HAP-1 (cell line): ENCODE results near the gene RSPO4.

Experiments used
- DNase-seq, 2 experiments: peaks; one replicate each; pipeline ENCODE4 v3.0.0-alpha.2; 2016 to 2020; ENCODE audit warnings: low spot score in 2 of 2
- H3K27me3 ChIP-seq: fragments of 250-450 bp; sonication (Bioruptor Pico); 2 replicates; pipeline ENCODE4 v1.5.1; 2020; ENCODE audit warnings: low read depth, mild to moderate bottlenecking, moderate library complexity
- H3K36me3 ChIP-seq: fragments of 250-450 bp; sonication (Bioruptor Pico); replicated peaks from 2 replicates; pipeline ENCODE4 v1.5.1; 2020; ENCODE audit warnings: mild to moderate bottlenecking
- H3K4me1 ChIP-seq: fragments of 250-450 bp; sonication (Bioruptor Pico); 2 replicates; pipeline ENCODE4 v1.5.1; 2020; ENCODE audit warnings: mild to moderate bottlenecking
- H3K4me3 ChIP-seq: fragments of 250-450 bp; sonication (Bioruptor Pico); 2 replicates; pipeline ENCODE4 v1.5.1; 2020; ENCODE audit warnings: mild to moderate bottlenecking, moderate library complexity
- H3K9me3 ChIP-seq: fragments of 250-450 bp; sonication (Bioruptor Pico); 2 replicates; pipeline ENCODE4 v1.5.1; 2020; ENCODE audit warnings: mild to moderate bottlenecking, moderate library complexity
- in situ Hi-C: fragments of 300-500 bp; cut with MboI; formaldehyde crosslinking; loops from 3 replicates; pipeline ENCODE4 v1.14.3; 2020; ENCODE audit warnings: low sequenced_read_pairs, inconsistent platforms, mixed read lengths

Gene RSPO4

DNA sequence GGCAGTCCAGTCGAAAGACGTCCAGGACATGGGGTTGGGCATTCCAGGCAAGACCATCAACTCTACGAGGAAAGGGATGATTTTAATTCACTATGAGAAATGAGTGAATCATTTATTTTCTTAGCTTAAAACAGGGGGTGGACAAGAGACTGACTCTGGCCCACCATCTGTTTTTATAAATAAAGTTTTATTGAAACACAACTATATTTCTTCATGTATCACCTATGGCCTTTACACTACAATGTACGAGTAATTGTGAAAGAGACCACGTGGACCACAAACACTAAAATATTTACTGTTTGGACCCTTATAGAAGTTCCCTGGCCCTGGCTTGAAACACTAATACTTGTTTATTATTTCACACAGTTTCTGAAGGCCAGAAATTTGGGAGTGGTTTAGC is 15.6 kb upstream of the RSPO4 start:
- Histone ChIP-seq H3K27me3 (no peaks in the 10 kb centered on the region), H3K9me3 (no peaks in the 10 kb centered on the region), H3K36me3 (no peaks in the 10 kb centered on the region), H3K4me3 (no peak overlapping the region), H3K4me1 (no peaks in the 10 kb centered on the region)
- DNase-seq: no peak
- in situ Hi-C loops: no loop called here

GRCh38 chr20:1015181-1015580 is 13.1 kb upstream of the RSPO4 start:
- H3K9me3 ChIP-seq: no peaks in the 10 kb centered on the region
- in situ Hi-C loops: no loop called here
- H3K4me3 ChIP-seq: no peak overlapping the region
- no peaks in the 10 kb centered on the region for H3K27me3 ChIP-seq
- DNase-seq: no peak
- no peaks in the 10 kb centered on the region for H3K36me3 ChIP-seq
- no peaks in the 10 kb centered on the region for H3K4me1 ChIP-seq

- H3K27me3 ChIP-seq: no peaks in the 10 kb centered on the region
- H3K4me3 ChIP-seq: no peak overlapping the region
- no peaks in the 10 kb centered on the region for H3K4me1 ChIP-seq
- H3K9me3 ChIP-seq: no peaks in the 10 kb centered on the region
- no peak for DNase-seq
- H3K36me3 ChIP-seq: no peaks in the 10 kb centered on the region
- in situ Hi-C loops: no loop called here
Observed at GRCh38 chr20:1014471-1014870, 12.4 kb upstream of the RSPO4 start.

- H3K9me3 ChIP-seq: no peaks in the 10 kb centered on the region
- no peak for DNase-seq
- H3K4me3 ChIP-seq: no peak overlapping the region
- no peaks in the 10 kb centered on the region for H3K27me3 ChIP-seq
- H3K36me3 ChIP-seq: no peaks in the 10 kb centered on the region
- no peaks in the 10 kb centered on the region for H3K4me1 ChIP-seq
- in situ Hi-C loops: no loop called here
Observed at GRCh38 chr20:1013566-1014340, 11.6 kb upstream of the RSPO4 start.

DNA sequence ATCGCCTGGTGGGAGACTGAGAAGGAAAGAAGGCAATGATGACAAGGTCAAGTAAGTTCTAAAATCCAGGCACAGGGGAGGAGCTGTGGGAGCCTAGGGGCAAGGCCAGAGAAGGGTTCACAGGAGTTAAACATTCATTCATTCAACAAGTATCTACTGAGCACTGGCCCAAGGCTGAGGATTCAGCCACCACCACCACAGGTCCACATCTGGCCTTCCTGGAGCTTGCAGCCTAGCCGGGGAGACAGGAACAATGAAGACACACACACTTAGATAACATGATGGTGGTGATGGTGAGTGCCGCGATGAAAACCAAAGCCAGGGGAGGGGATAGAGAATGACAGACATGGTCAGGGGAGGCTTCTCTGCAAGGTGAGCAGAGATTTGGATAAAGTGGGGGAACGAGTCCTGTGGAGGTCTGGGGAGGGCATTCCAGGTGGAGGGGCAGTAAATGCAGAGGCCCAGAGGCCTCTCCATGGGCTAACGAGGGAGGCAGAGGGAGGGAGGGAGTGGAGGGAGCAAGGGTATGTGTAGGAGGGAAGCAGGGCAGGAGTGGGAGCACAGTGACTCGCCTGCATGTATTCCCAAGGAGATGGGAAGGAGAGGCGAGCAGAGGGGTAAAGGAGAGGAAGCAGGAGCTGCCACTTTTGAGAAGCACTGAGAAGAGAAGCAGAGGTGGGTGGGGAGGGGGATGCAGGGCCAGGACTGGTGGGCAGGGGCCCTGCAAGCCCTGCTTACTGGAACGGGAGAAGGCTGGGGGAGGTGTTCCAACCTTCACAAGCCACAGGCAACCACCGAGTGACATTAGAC is 10.5 kb upstream of the RSPO4 start:
- in situ Hi-C loops: no loop called here
- Histone ChIP-seq H3K4me1 (no peaks in the 10 kb centered on the region), H3K36me3 (no peaks in the 10 kb centered on the region), H3K4me3 (no peak overlapping the region), H3K27me3 (peaks cover 2% of the 10 kb centered on the region; the same call in 1 of the 2 replicates), H3K9me3 (no peaks in the 10 kb centered on the region)
- no peak for DNase-seq

DNA sequence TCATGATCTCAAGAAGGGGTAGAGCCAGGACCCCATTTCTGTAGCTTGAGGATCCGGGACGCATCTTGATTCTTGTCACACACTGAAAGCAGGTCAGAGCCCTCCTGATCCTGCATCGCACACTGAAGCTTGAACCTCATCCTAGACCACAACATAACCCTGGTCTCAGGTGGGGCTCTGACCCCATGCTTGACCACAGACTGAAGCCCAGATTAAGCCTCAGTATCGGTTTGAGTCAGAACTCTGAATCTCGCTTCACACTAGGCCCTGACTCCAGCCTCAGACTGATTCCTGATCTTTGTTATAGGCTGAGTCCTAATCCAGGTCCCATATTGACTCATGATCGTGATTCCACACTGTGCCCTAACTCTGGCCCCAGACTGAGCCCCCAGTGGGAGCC is 8.5 kb upstream of the RSPO4 start:
- in situ Hi-C loops: no loop called here
- H3K27me3 ChIP-seq: peaks cover 2% of the 10 kb centered on the region; the same call in 1 of the 2 replicates
- no peaks in the 10 kb centered on the region for H3K9me3 ChIP-seq
- no peak for DNase-seq
- H3K36me3 ChIP-seq: no peaks in the 10 kb centered on the region
- no peaks in the 10 kb centered on the region for H3K4me1 ChIP-seq
- H3K4me3 ChIP-seq: no peak overlapping the region

DNA sequence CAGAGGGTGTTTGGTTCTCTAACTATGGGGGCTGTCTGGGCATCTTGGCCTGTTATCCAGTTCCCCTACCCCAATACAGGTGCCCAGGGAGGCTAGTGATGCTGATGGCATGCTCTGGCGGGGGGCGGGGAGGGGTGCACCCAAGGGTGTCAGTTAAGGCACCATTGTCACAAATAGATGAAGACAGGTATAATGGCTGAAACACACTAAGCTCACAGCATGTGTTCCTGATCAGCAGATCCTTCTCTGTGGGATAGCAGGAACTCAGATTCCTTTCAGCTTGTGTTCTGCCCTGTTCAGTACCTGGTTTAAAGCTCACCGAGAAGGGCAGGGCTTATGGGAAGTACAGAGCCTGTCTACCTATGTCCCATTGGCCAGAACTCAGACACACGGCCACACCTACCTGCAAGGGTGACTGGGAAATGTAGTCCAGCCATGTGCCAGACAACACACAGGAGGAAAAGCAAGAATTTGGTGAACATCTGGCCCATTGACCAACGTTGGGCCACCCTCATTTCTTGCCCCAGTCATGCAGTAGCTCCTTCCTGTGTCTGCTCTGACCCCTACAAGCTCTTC is 3.4 kb upstream of the RSPO4 start:
- in situ Hi-C loops: no loop called here
- peak; percentile 26 to 43 for DNase-seq
- no peaks in the 10 kb centered on the region for H3K4me1 ChIP-seq
- H3K36me3 ChIP-seq: no peaks in the 10 kb centered on the region
- no peaks in the 10 kb centered on the region for H3K9me3 ChIP-seq
- H3K27me3 ChIP-seq: peaks cover 19% of the 10 kb centered on the region
- H3K4me3 ChIP-seq: no peak overlapping the region

GRCh38 chr20:1003920-1004697 is 2.0 kb upstream of the RSPO4 start:
- Histone ChIP-seq H3K27me3 (peaks cover 24% of the 10 kb centered on the region), H3K4me3 (no peak overlapping the region), H3K4me1 (no peaks in the 10 kb centered on the region), H3K36me3 (no peaks in the 10 kb centered on the region), H3K9me3 (no peaks in the 10 kb centered on the region)
- in situ Hi-C loops: no loop called here
- DNase-seq: no peak

- Histone ChIP-seq H3K4me1 (no peaks in the 10 kb centered on the region), H3K9me3 (no peaks in the 10 kb centered on the region), H3K4me3 (no peak overlapping the region), H3K36me3 (no peaks in the 10 kb centered on the region), H3K27me3 (peaks cover 24% of the 10 kb centered on the region)
- in situ Hi-C loops: no loop called here
- DNase-seq: no peak
Observed at GRCh38 chr20:1002682-1003561, 811 bp upstream of the RSPO4 start.

DNA sequence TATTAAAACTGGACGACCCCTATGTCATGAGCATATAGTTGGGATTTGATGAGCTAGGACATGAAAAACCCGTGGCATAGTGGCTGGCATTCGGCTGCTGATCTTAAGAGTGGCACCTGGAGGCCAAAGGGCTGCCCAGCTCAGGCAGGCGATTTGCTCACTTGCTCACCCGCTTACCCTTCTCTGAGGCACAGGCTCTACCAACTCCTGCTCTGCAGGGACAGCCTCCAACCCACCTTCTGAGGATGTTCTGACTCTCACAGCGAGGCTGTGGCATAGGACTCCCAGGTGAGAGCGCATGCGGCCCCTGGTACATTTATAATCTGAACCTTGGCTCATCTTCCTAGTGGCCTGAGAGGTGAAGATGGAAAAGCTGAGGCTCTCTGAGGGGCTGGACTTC is 995 bp downstream of the RSPO4 start:
- in situ Hi-C loops: no loop called here
- no peak for DNase-seq
- H3K4me3 ChIP-seq: no peak overlapping the region

DNA sequence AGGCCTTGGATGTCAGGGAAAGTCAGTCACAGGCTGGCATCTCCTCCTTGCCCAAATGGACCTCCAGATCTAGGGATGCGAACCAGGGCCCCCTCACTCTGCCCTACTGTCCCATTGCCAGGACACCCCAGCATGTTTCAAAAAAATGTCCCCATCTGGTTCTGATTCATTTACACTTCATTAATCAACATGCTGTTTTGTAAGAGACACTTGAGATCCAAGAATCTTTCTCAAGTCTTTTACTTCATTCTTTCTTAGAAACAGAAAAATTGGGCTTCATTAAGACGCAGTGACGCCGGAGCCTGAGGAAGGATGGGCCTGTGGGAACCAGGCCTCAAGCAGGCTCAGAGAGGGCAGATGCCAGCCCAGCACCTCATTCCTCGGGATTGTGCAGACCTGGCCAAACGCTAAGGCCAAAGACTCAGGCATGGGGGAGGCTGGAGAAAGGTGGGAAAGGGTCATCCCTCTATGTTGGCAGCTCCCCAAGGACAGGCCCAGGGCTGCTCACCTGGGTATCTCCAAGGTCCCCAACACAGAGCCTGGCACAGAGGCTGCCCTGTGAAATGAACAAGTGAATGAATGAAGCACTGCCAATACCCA is 3.8 kb downstream of the RSPO4 start:
- in situ Hi-C loops: no loop called here
- no peaks in the 10 kb centered on the region for H3K36me3 ChIP-seq
- DNase-seq: no peak
- H3K27me3 ChIP-seq: peaks cover 24% of the 10 kb centered on the region
- no peak overlapping the region for H3K4me3 ChIP-seq
- no peaks in the 10 kb centered on the region for H3K9me3 ChIP-seq
- no peaks in the 10 kb centered on the region for H3K4me1 ChIP-seq

More for the DNA sequence above, 995 bp downstream of the RSPO4 start:
- H3K4me1 ChIP-seq: no peaks in the 10 kb centered on the region
- peaks cover 22% of the 10 kb centered on the region for H3K27me3 ChIP-seq
- no peaks in the 10 kb centered on the region for H3K36me3 ChIP-seq
- H3K9me3 ChIP-seq: no peaks in the 10 kb centered on the region

- Histone ChIP-seq H3K27me3 (peaks cover 16% of the 10 kb centered on the region), H3K36me3 (no peaks in the 10 kb centered on the region), H3K9me3 (no peaks in the 10 kb centered on the region), H3K4me3 (no peak overlapping the region), H3K4me1 (no peaks in the 10 kb centered on the region)
- in situ Hi-C loops: no loop called here
- DNase-seq: no peak
Observed at GRCh38 chr20:997486-997885, 4.6 kb downstream of the RSPO4 start.
